Fibroblast of skin of right biceps (primary cell): ENCODE results near the gene COMMD4.
"Not testable (repeated sequence)": the region's sequence is repeated elsewhere in the genome, so short reads cannot be mapped to it uniquely, and the experiment has no call there.

Experiments used
- DNase-seq: peaks from one replicate; pipeline ENCODE4 v3.0.0-alpha.2; 2013

The COMMD4 gene

DNA sequence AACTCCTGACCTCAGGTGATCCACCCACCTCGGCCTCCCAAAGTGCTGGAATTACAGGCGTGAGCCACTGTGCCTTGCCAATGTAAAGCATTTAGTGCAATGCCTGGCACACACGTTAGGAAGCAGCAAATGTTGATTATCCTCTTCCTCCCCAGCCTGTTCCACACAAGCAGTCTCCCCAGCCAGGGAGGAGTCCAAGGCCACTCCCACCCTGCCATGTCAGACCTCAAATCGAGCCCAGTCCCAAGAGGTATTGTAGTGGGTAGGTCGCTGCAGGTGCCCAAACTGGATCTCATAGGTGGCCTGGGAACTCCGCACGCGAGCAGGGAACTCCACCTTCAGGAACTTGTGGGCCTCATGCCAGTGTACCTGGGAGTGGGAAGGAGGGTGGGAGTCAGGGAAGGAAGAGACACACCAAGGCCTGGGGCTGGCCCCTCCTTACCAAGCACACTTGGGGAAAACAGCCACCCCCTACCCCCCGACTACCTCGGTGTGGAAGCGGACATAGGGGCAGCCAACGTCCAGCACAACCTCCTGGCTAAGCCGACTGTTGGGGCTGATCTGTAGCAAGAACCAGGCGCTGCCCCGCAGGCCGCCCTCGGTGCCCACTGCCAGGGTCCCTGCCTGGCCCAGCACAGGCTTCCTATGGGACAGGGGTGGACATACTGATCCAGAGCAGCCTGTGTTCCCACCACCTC is 22.3 kb downstream of the COMMD4 start:
- no peak for DNase-seq

DNA sequence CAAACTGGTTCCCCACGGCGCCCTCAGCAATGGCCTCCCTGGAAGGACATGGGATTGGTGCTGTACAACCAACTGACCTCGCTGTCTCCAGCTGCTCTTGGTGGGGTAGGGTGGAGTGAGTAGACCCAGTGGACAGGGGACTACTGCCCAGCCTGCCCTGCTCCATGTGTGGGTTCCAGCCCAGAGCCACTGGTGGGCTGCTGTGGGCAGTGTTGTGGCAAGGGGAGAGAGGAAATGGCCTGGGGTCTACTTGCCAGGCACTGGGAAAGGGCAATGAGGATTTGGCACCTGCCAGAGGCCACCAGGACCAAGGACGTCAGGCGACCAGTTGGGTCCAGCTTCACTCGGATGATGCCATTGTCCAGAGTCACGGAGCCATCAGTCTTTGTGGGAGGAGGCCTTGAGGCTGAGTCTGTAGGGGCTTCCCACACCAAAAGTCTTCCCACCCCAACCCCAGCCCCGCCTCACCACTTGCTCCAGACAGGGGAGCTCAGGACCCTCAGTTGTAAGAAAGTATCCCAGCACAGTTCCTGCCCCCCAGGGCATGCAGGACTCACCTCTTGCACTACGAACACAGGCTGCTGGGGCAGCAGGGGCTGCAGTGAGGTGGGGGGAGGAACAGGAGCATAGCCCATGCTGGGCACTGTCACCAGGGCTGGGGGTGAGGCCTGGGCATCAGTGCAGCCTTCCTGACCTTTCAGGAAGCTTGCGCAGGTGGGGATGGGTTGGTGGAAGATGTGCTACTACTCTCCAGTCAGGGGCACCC is 23.1 kb downstream of the COMMD4 start:
- DNase-seq = no peak

DNA sequence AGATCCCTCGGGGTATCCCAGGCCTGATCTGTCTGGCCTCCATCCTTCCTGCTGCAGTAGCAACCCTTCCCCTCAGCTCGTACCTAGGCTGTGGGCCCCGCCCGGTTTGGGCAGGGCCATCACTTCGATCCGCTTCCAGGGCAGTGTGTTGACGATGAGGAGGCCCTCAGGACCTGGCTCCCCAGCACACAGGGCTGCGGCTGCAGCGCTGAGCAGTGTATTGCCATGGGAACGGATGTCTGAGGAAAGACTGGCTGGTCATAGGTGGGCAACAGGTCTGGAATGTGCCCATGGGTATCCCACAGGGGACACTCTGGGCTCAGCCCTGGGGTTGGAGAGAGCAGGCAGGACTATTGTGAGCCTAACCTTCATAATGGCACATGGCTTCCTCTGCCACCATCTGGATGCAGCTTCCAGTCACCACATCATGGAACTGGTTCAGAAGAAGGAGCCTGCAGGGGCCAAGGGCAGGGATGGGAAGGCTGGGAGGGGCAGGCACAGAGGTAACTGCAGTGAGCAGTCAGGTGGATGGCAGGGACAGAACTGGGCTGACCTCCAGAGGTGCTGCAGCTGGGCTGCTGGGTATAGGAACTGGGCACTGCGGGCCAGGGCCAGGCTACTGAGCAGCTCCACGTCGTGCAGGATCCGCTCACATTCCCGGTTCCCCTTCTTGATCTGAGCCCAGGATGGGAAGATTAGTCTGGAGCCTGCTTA is 23.8 kb downstream of the COMMD4 start:
- no peak for DNase-seq

DNA sequence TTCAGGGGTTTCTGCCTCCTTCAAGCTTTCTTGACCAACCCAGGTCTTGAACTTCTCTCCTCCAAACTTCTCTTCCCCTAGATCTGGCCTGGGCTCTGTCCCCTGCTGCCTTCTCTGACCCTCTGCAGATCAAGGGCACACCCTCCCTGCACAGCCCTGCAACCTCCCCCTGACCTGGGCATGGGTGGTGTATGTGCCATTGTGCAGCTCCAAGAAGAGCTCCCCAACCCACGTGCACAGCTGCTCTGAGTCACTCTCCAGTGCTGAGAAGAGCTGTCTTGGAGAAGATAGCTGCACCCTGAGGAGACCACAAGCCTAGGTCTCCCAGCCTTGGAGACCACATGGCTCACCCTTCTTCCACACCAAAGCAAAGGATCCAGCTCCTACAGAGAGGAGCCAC is 24.5 kb downstream of the COMMD4 start:
- DNase-seq = no peak

DNA sequence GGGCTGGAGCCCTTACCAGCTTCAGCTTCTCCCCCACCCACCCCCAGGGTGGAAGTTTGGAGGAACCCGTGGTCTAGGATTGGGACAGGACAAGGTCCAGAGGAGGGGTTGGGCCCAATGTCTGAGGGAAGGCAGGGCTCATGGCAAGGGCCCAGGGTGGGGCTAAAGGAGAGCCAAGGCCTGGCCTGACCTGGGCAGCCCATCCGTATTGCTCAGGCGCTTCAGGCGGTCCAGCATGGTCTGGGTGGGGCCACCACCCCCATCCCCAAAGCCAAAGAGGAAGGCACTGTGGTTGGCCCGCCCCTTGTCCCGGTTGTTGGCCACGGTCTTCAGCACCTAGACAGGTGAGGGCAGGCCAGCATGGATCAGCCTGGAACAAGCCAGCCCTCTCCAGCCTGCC is 25.0 kb downstream of the COMMD4 start:
- no peak for DNase-seq

DNA sequence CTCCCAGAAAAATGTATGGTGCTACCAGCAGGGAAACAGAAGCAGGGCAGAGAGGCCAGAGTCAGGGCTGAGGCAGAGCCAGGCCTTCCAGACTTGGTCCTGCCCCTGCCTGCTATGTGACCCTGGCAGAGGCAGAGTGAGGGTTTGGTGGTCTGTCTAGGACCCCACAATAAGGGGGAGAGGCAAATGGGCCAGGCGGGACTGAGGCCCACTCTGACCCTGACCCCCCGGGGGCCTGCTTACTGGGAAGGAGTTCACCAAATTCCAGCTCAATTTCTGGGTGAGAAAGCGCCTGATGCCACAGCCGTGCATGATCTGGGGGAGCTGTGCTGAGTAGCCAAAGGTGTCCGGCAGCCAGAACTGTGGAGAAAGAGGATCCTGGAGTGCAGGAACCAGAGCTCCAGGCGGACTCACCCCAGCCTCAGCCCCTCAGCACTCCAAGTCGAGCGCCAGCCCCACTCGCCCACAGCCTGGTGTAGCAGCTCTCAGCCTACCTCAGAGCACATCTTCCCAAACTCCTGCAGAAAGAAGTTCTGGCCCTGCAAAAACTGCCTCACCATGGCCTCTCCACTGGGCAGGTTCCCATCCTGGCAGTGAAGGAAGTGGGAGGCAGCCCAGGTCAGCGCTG is 25.6 kb downstream of the COMMD4 start:
- DNase-seq = no peak

DNA sequence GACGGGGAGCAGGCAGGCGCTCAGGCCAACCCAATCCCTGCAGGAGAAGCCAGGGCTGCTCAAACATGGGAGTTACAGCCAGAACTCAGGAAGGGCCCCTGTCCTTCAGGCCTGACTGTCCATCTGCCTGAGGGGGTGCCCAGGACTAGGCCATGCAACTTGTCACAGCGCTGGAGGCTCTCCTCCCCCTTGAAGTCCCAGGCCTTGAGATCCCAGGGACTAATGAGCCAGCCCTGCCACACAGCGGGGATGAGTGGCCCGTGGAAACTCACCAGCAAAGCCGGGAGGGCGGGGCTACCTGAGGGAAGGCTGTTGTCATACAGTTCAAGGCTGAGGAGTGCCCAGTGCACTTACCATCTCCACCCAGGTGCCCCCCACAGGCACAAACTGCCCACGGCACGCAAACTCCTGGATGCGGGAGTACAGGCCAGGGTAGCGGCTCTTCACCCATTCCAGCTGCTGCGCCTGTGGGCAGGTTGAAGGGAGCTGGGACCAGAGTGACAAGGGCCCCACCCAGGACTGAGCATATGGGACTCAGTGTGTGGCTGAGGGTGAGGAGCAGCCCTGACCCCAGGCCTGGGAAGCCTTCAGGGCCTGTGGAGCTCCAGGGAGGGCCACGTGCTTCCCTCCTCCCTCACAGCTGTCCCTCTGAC is 26.3 kb downstream of the COMMD4 start:
- DNase-seq = no peak

DNA sequence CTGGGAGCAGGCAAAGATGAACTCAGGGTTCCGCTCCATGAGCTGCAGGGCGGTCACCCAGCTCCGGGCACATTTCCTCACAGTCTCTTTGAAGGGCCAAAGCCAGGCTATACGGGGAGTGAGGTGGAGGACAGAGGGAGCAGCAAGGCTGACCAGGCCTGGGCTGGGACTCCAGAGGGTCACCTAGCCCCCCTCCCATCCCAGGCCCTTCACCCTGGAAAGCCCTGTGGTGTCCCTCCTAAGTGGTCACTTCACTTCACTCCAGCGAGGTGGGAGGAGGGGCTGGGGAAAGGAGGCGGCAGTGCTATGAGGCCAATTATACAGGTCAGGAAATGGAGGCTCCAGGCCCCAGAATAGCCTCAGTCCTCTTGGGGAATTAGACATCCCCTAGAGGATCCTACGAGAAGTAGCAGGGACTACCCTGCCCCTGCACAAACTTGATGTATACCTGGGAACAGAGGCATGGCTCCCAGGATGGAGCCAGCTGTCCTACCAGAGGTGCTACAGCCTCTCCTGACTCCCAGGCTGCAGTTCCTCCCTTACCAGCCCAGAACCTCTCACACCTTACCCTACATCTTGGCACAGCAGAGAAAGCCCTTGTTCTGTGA is 26.9 kb downstream of the COMMD4 start:
- DNase-seq = no peak

DNA sequence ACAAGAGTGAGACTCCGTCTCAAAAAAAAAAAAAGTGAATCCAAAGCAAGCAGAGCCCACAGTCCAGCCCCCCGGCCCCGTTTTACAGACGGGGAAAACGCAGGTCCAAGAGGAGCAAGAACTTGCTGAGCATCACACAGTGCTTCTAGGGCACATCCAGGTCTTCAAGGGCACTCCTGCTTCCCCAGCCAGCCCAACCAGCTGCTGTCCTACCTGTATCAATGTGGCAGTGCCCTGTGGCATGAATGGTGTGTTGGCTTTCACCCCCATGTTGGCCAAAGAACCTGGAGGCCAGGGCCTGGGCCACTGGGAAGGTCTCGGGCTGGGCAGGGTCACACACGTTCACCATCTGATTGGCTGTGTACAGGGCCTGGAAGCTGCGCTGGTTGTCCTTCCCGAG is 27.9 kb downstream of the COMMD4 start:
- no peak for DNase-seq

DNA sequence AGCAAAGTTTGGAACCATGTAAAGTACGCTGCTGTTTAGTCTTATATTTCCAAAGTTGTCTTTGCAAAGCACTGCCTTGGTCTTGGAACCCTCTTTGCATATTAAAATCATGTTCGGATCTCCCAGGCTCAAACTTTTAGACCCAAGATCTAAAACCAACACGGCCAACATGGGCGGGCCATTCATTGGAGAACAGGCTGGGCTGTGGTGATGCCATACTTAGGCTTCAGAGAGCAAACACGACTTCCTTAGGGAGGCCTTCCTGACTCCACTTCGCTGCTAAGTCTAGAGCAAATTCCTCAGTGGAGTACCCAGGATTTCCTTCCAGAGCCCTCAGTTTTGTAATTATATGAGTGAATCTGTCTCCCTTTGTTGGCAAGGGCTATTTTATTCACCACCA is 29.0 kb downstream of the COMMD4 start:
- no peak for DNase-seq

DNA sequence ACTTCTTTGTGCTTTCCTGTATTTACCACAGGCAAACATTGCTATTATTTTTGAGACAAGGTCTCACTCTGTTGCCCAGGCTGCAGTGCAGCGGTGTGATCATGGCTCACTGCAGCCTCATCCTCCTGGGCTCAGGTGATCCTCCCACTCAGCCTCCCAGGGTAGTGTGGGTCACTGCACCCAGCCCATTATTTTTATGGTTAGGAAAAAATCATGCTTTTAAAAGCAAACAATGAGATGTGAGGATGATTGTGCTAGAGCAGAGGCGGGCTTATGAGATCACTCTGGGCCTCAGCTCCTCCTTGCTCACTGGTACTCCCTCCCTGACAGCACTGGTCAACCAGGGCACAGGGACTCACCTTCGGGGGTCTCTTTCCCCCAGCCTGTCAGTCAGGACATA is 30.3 kb downstream of the COMMD4 start:
- DNase-seq = no peak

DNA sequence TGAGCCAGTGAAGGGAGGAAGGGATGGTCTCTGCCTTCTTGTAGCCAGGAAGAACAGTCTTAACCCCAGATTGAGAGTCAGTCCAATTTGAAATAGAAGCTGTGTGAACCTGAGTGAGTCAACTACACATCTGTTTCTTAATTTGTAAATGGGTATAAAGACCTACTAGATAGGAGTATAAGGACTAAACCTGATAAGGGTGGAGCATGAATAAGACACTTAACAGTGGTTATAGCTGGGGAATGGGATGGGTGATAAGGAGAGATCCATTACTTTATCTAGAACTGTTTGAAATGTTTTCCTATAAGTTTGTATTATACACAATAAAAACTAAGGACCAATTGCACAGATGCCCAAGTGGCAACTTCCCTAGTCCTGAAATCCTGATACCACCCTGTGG is 31.1 kb downstream of the COMMD4 start:
- no peak for DNase-seq

DNA sequence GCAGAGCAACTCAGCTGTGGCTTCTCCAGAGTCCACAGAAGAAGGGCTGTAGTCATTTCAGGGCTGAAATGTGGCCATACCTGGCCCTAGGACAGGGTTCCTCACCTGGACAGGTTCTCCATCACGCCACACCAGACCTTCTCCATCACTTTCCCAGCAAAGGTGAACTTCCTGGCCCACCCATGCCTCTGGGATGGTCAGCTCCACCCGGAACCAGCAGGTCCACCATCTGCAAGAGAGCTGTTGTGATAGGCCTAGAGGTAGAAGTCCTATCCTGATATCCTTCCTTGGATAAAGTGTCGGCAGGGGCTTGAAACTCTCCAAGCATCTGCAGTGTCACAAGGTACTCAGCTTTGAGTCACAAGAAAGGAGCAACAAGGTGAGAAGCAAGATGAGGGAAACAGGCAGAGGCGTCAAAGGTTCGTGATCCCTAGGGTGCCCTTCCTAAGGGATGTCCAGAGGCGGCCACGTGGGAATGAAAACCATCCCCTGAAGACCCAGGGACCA is 31.6 kb downstream of the COMMD4 start:
- DNase-seq = no peak

DNA sequence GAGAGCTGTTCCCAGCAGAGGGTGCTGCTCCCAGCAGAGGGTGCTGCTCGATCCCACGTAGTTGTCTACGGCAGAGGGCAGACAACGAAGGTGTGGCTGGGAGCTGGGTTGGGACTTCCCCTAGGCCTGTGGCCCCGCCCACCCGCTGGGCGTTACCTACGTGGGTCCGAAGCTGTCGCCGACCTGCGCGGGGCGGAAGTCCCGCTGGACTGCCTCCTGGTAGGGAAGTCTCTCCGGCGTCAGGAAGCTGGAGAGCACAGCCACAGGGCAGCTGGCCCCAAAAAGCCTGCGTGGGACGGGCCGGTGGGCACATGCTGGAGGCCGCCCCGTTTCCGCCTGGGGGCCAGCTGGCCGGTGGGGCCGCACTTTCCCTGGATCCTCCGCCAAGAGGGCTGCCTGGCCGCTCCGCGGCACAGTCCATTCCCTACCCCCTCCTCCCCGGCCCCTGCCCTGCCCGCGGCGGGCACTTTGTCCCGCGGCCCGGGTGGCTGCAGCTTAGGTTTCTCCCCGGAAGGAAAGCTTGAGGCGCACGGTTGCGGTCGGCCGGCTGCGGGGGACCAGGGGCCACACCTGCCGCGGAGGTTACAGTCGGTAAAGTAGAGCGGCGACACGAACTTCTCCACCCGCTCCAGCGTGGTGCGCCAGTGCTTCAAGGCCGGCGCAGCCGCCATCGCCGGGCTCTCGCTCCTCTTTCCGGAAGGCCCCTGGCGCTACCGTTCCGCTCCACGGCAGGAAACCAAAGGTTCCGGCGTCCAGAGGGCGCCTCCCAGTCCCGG is 32.2 kb downstream of the COMMD4 start, which contains the start of gene MAN2C1:
Gene MAN2C1, minus strand, starts transcription at position 695 of the 776 bp plus-strand sequence. Its CDS starts 24 bp downstream, at position 671.
- peak; percentile 96 for DNase-seq

DNA sequence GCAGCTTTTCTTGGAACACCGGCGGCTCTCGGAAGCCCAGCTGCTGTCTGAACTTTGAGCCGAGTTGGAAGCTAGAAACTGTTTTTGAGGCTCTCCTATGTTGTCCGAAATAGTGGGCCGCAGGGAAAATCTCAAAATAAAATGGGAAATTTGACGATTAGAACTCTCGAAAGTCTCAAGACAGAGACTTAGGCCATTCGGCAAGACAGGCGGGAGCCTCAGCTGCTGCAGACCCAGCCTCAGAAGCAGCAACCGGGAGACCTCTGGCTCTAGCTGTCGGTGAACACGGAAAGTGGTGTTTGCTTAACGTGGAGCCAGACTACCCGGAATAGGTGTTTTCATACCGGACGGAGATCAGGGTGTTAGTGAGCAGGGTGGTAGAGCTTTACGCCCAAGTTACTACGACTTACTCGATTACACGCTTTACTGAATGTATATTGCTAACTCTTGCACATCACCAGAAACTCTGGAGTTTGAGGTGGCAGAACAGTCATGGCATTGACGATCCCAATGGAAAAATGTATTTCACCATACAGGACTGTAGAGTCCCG is 32.9 kb downstream of the COMMD4 start:
- peak; percentile 12 for DNase-seq

DNA sequence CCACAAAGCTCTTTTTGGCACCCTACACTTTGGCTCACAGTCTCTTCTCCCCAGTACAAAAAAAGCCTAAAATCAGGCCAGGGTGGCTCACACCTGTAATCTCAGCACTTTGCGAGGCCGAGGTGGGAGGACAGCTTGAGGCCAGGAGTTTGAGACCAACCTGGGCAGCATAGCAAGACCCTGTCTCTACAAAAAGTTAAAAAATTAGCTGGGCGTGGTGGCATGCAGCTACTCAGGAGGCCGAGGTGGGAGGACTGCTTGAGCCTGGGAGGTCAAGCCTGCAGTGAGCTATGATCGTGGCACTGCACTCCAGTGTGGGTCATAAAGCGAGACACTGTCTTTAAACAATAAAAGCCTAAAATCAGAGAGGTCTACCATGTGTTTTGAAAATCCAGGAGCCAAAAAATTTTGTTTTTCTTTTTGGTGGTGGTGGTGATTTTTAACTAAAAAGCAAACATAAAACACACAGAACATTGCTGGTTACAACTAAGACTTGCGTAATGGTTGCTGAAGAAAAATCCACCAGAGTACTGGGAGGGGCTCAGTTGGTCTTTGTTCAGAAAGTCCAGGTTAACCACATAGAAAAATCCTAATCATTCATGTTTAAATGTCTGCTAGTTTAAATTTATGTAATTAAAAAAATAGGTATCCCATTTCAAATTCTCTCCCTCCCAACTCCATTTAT is 34.2 kb downstream of the COMMD4 start:
- no peak for DNase-seq

DNA sequence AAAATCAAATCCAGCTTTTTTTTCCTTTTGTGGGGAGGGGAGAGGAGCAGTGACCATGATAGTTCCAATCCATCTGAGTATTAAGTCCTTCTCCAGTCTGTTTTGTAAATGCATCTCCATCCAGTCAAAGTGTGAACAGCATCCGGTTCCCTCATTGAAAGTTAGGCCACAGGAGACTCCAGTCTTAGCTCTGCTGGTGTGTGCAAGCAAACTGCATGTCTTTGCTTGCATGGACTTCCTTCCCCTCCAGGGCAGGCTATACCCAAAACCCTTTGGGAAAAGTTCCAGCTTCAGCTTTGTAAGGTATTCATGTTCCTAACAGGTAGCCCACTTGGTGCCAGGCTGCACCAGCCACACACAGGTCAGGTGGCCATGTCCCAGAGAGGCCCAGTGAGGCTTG is 35.6 kb downstream of the COMMD4 start:
- no peak for DNase-seq

DNA sequence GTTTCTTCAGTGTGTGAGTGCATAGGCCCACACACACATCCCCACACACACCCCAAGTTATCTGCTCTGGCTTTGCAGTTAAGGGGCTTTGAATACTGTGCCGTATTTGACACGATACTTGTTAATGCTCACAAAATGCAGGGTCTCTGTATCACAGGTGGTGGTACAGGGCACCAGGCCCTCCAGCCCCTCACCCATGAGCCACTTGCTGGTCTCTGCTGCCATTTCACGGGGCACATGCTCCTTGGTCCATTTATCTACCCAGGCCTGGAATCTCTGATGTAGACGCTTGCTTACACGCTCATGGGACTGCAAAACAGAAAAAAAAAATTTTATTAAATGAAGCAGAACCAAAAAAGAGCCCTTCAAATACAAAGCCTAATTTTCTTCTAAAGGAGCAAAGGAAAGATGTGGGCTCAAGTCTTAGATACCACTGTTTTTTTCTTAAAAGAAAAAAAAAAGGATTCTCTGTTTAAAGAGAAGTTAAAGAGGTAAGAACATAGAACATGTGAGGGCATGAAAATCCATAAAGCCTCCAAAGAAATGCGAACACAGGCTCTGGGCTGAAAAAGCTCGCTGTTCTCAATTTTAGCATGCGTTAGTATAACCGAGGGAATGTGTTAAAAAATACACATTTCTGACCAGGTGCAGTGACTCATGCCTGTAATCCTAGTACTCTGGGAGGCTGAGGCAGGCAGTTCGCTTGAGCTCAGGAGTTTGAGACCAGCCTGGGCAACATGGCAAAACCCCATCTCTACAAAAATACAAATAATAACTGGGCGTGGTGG is 36.2 kb downstream of the COMMD4 start:
- no peak for DNase-seq

DNA sequence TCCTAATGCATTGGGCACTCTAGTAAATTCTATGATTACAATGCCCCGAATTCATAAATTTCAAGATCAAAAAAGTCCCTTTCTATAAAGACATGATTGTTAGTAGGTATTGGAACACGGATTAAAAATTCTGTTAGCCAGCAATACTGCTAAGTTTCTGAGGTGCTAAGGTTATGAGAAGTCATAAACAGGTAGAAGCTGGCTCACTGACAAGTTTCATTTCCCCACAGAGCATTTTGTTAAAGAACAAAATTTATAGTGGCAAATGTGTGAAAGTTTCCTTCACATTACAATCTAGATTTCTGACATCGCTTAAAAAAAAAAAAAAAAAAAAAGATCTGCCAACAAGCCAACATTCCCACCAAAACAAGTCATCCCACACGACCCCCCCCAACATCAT is 44.9 kb downstream of the COMMD4 start:
- DNase-seq = no peak

DNA sequence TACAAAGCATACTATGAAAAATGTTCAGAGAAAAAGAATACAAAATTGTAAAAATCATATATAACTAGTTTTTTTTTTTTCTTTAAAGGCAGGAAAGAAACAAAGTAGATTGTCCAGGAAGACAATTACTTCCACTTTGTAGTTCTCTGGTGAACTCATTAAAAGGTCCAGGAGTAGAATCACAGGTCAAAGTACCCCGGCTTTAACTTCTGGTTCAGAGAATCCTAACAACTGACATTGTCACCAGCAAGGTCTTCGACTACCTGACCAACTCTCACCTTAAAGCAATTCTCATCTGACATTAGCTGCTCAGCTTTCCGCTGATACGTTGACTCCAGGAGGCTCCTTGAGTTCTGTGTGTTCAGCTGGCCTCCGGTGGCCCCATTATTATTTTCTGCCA is 48.1 kb downstream of the COMMD4 start:
- DNase-seq = not testable (repeated sequence)
